Amniotic stem cell (primary cell): ENCODE data around the gene NSMF.

Source experiments
- DNase-seq: peaks from one replicate; lab custom pipeline; 2025; lab: John Stamatoyannopoulos, UW

The NSMF gene

DNA sequence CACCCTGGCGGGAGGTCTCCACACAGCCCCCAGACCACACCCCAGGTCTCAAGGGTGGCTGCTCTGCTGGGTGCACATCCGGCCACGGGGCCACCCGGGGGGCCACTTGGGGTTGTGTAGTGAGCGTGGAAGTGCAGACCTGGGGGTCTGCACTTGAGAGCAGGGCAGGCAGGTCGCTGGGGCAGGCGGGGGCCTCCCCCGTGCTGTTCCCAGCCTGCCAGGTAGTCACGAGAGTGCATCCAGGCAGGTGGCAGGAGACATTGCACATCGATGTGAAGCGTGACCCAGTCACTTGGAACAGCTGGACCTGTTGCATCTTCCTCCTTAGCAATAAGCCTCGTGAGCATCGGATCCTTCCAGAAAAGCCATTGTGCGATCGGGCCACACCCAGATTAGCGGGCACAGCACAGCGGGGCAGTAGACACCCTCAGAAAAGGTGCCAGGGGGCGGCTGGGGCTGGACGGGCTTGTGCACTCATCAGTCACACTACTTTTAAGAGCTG lies 13.2 kb downstream of the NSMF start:
- no peak for DNase-seq

DNA sequence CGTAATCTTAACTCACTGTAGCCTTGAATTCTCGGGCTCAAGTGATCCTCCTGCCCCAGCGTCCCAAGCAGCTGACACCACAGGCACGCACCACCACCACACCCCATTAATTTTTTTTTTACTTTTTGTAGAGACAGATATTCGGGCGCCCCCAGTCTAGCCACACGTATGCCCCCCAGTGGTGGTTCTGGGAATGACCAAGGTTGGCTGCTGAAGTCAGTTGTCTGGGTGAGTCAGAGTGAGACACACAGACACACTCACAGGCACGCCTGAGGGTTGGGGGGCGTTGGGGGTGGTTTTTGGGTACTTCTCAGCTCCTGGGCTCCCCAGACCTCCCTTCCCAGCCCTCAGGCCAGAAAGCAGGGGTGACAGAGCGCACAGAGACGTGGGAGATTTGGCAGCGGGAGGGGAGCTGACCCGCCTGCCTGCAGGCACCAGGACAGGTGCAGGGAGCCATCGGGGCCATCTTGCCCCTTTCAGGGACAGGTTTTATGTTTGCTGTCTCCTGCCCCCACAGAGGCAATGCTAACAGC lies 13.8 kb downstream of the NSMF start:
- no peak for DNase-seq

GRCh38 chr9:137444106-137444790 lies 14.9 kb downstream of the NSMF start:
- no peak for DNase-seq

DNA sequence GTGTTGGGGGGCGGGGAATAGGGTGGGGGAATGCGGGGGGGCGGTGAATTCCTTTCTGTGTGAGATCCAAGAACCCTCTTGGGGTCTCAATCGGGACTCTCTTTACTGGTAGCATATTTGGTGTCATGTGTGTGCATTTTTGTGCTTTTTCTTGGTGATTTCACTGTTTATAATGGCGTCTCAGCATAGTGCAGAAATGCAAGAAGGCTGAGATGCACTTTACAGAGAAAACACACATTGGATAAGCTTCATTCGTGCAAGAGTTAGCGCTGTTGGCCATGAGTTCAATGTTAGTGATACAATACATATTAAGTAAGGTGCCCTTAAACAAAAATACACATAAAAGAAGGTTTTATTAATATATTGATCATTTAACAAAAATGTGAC lies 17.2 kb downstream of the NSMF start:
- no peak for DNase-seq

DNA sequence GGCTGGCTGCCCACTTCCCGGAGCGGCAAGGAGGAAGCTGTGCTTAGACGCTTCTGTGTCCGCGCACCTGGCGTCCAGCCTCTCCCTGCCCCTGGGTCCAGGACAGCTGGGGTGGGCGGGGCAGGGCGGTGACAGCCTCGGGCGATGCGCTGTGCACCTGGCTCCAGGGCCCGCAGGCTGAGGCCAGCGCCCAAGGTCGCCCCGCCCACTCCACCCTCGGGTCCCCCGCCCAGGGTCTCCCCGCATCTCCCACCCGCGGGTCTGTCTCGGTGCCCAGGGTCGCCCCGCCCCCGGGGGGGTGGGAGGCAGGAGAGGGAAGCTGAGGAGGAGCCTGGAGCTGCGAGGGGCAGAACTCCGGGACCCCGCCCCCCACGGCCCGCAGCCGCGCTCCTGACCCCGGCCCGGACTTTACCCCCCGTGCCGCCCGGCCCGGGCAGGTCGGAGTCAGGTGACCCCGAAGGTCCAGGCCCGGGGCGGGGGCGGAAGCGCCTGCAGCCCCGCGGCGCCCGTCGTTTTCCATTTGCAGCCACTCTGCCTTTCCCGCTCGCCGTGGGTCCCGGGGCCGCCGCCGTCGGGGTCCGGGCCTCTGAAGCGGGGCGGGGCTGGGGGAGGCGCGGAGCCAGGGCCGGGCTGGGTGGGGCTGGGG lies 17.7 kb downstream of the NSMF start, which contains the start of gene ENTPD8:
ENTPD8 (minus strand) TSS at position 69 of the 646 bp plus-strand sequence. CDS start 3,072 bp downstream, outside the sequence.
- no peak for DNase-seq

- no peak for DNase-seq
These were observed 19.9 kb downstream of the NSMF start for GRCh38 chr9:137439158-137439714.

DNA sequence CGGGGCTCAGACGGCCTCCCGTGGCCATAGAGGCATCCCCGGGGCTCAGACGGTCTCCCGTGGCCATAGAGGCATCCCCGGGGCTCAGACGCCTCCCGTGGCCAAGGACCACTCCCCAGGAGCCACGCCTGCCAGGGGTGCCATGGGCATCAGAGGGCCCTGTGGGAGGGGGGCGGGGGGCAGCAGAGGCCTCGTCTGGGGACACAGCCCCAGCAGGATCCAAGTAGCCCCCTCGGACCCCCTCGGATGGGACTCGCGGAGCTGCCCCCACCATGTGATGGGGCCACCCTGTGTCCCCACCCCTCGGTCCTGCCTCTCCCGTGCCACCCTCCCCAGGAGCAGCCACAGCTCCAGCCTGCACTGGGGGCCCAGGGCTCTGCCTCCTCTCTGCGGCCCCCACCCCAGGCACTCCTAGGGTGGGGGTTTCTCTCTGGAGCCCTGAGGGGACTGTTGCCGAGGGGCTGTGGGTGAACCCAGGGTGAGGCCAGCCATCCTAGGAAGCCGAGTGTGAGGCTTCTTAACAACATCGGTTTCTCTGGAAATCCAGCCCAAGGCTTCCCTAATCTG lies 20.5 kb downstream of the NSMF start:
- no peak for DNase-seq

- no peak for DNase-seq
These were observed 21.2 kb downstream of the NSMF start for GRCh38 chr9:137437691-137438590.

DNA sequence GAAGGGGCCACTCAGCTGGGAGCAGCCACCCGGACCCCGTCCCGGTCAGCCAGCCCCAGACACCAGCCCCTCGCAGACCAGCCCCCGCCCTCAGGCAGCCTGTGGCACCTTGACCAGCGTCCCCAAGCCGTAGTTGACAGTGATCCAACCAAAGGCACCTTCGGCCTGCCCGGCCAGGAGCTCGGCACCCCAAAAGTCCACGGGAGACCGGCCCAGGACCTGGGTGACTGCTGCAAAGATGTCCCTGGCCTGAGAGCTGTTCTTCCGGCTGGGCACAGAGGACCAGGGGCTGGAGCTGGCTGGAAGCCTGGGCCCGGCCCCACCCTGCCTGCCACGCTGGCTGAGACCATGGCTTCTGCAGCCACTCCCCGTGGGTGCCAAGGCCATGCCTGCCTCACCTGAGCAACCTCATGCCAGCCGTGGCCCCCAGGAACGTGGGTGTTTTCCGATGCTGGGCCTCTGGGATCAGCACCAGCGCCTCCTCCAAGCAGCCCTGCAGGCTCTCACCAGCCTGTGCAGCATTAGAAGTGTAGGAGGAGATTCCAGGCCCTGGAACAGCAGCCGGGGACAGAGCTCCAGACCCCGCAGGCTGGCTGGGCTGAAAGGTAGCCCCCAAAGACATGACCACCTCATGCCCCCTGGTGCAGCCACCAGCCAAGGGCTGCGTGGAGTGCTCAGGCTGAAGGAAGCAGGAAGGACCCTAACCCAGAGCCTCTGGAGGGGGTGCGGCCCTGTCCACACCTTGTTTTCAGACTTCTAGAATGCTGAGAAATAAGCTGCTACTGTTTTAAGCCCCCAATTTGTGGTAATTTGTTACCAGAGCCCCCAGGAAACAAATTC lies 22.2 kb downstream of the NSMF start:
- DNase-seq = no peak

DNA sequence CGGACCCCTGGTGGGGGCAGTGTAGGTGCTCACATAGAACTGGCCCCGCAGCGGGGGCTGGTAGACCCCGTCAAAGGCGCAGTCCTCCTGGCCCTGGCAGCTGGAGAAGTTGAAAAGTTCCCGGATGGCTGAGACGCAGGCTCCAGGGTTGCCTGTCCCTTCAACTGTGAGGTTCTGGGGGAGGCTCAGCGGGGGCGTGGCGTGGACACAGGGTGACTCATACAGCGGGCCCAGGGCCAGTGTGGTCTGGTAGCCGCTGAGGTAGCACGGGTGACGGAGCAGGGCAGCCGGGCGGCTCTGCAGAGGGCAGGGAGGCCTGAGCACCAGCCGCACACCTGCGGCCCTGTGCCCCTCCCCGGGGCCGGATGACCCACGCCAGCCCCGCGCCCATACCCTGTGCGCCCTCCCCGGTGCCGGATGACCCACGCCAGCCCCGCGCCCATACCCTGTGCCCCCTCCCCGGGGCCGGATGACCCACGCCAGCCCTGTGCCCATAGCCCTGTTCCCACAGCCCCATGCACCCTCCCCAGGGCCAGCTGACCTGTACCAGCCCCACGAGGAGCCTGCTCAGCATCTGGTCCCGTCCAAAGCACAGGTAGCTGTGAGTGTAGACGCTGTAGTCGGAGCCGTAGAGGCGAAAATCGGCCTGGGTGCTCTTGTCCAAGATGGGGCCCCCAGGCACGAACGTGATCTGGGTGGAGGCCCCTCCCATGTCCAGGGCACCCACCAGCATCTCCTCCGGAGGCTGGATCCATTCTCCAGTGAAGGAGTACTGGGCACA lies 23.0 kb downstream of the NSMF start:
- DNase-seq = no peak

DNA sequence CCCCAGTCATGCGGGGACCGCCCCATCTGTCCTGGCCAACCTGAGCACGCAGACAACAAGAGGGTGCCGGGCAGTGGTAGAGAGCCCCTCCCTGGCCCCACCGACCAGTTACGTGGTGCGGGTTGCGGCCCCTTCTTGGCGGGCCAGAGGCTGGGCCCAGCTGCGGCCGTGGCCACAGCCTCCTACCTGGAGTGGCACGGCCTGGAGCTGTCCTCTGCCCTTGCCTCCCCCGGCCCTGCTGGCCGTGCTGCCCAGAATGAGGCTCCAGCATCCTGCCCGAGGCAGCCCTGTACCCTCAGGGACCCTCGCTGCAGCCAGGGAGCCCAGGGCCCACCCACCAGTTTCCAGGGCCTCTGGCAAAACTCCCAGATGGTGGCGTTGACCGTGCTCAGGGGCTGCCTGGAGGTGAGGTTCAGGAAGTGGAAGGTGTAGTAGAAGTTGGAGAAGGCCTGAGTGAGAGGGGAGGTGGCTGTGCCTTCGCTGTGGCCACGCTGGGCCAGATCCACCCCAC lies 23.7 kb downstream of the NSMF start:
- DNase-seq = no peak

DNA sequence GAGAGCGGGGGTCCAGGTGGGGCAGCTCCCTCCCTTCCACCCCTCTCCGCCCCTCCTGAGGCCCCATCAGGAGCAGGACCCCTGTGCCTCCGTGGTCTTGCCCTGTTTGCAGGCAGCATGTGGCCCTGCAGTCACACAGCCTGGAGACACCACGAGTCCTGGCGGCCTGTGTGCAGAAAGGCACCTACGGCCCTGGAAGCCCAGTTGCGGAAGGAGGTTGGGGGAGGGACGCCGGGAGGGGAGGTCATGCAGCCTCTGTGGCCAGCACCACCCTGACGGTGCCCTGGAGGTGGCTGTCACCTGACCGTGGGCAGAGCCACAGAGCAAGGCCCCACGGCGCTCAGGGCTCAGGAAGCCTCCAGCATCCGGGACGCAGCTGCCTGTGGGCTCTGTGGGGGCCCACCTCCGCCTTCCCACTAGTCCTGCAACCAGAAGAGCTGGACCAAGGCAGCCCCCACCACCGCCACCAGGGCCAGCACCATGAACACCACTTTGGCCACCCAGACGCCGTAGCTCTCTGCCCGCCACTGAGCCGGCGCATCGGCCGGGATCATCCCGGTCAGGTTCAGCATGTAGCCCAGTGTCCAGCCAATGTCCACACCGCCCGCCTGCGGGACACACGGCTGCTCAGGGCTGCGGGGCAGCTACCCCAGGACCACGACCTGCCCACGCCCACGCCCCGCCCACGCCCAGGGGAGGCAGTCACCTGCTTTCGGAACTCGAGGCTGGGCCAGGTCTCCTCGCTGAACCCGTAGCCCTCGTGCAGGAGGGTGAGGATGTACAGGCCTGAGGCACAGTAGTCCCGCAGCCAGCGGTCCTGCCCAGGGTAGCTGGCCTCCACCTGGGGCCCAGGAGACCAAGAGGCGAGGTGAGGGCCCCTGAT lies 24.4 kb downstream of the NSMF start:
- DNase-seq = no peak

- no peak for DNase-seq
These were observed 25.2 kb downstream of the NSMF start for GRCh38 chr9:137433916-137434431.

GRCh38 chr9:137433349-137433915 lies 25.7 kb downstream of the NSMF start:
- DNase-seq = no peak

DNA sequence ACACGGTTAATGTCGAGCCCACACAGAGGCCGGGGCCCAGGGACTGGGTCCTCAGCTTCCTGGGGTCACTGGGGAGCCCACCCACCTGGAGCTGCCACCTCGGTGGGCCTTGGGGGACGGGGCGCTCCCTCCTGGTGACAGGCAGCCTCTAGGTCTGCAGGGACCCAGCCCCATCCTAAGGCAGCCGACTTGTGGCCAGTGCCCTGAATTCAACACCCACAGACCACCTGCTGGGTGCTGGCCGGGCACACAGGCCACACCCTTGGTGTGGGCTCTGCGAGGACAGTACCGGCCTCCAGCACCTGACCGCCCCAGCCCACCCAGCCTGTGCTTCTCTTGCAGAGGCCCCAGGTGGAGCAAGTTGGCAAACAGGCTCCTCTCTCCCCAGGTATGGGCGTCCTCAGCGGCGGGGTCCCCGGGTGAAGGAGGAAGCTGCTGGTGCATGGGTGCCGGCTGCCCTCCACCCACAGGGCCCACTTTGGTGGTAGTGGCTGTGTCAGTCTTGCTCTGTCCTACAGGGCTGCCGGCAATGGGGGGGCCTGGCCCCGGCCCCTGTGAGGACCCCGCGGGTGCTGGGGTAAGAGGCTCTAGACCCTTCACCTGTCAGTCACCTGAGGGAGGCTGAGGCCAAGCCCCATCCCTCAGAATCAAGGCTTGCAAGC lies 26.3 kb downstream of the NSMF start:
- DNase-seq = no peak

- no peak for DNase-seq
These were observed 27.7 kb downstream of the NSMF start for GRCh38 chr9:137431416-137431931.

GRCh38 chr9:137430723-137431415 lies 28.3 kb downstream of the NSMF start:
- DNase-seq = no peak
